Karpas-422 (cell line): ENCODE results near the gene SLC25A10. TPM values are rescaled to one million over a fixed set of nuclear protein-coding genes. Genes with fewer than 3 reads are reported as not detected.

Experiments
- DNase-seq: peaks from one replicate; pipeline ENCODE4 v3.0.0-alpha.2; 2015
- H2AFZ ChIP-seq: fragments of 200-600 bp; sonication (generic); 2 replicates; pipeline ENCODE4 v1.6.1; 2014; ENCODE audit warnings: antibody characterized with exemption, low read length, mixed read lengths
- H3K27ac ChIP-seq: fragments of 200-600 bp; sonication (generic); 2 replicates; pipeline ENCODE4 v1.5.1; 2014; ENCODE audit warnings: mild to moderate bottlenecking, low read length, moderate library complexity
- H3K27me3 ChIP-seq: fragments of 200-600 bp; sonication (generic); 2 replicates; pipeline ENCODE4 v1.6.1; 2014; ENCODE audit warnings: low read length, mixed read lengths
- H3K36me3 ChIP-seq: fragments of 200-600 bp; sonication (generic); 2 replicates; pipeline ENCODE4 v1.6.1; 2014; ENCODE audit warnings: low read length, mixed read lengths; ENCODE audit not compliant: insufficient read depth
- H3K4me1 ChIP-seq: fragments of 200-600 bp; sonication (generic); 2 replicates; pipeline ENCODE4 v1.6.1; 2014; ENCODE audit warnings: mild to moderate bottlenecking, low read length, mixed read lengths
- H3K4me2 ChIP-seq: fragments of 200-600 bp; sonication (generic); 2 replicates; pipeline ENCODE4 v1.6.1; 2014; ENCODE audit warnings: low read length, low read depth, mild to moderate bottlenecking; ENCODE audit not compliant: poor library complexity, severe bottlenecking
- H3K4me3 ChIP-seq: fragments of 200-600 bp; sonication (generic); 2 replicates; pipeline ENCODE4 v1.5.1; 2014; ENCODE audit warnings: mild to moderate bottlenecking, antibody characterized with exemption, low read length, mixed read lengths
- H3K79me2 ChIP-seq: fragments of 200-600 bp; sonication (generic); 2 replicates; pipeline ENCODE4 v1.6.1; 2014; ENCODE audit warnings: mild to moderate bottlenecking, low read length, mixed read lengths
- H3K9ac ChIP-seq: fragments of 200-600 bp; sonication (generic); 2 replicates; pipeline ENCODE4 v1.6.0; 2014; ENCODE audit warnings: low read length
- H3K9me2 ChIP-seq: fragments of 200-600 bp; sonication (generic), shearing (Covaris generic); replicated peaks from 2 replicates; pipeline ENCODE4 v1.6.0; 2014; ENCODE audit warnings: mild to moderate bottlenecking, low read length, moderate library complexity; ENCODE audit not compliant: insufficient read depth
- H3K9me3 ChIP-seq: fragments of 300-700, 200-600 bp; sonication (generic); 2 replicates; pipeline ENCODE4 v1.6.1; 2014; ENCODE audit warnings: low read length, mixed read lengths
- H4K20me1 ChIP-seq: fragments of 200-600 bp; sonication (generic); 2 replicates; pipeline ENCODE4 v1.6.1; 2014; ENCODE audit warnings: mild to moderate bottlenecking, antibody characterized with exemption, low read length, low read depth; ENCODE audit not compliant: insufficient read depth
- total RNA-seq: library from RNA; depleted of rRNA; stranded (reverse); fragments of >200 nt; shearing (Covaris generic); gene quantifications from 2 replicates; pipeline ENCODE4 v1.2.3, GENCODE V29; 2014; ENCODE audit warnings: low replicate concordance

SLC25A10 gene
- total RNA-seq, 1 experiment from 2014 or later: 8.6 TPM

DNA sequence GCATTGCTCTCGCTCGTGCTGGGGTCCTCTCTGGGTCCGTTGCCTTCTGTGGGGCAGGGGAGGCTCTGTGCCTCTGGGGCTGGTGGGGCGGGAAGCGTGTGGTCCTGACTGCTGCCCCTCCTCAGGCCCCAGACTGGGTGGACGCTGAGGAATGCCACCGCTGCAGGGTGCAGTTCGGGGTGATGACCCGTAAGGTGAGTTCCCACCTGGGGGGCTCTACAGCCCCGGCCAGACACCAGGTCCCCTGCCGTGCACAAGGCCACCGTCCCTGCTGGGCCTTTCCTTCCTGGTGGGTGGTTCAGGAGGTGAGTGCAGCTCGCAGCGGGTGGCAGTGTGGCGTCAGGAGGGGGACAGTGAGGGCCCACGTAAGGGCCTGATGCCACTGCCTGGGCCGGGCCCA lies 21.5 kb upstream of the SLC25A10 start:
- H3K4me3 ChIP-seq: no peak overlapping the region
- no peak overlapping the region for H3K4me2 ChIP-seq
- H3K9me2 ChIP-seq: no peaks in the 10 kb centered on the region
- peaks cover 19% of the 10 kb centered on the region for H3K79me2 ChIP-seq
- H3K27me3 ChIP-seq: no peaks in the 10 kb centered on the region
- no peak overlapping the region for H3K27ac ChIP-seq
- no peak overlapping the region for H2AFZ ChIP-seq
- DNase-seq: no peak
- H4K20me1 ChIP-seq: peaks cover 16% of the 10 kb centered on the region; the same call in 1 of the 2 replicates
- peaks cover 5% of the 10 kb centered on the region for H3K4me1 ChIP-seq
- H3K9me3 ChIP-seq: no peaks in the 10 kb centered on the region
- H3K36me3 ChIP-seq: peaks cover 14% of the 10 kb centered on the region; the same call in 1 of the 2 replicates
- H3K9ac ChIP-seq: no peak overlapping the region

DNA sequence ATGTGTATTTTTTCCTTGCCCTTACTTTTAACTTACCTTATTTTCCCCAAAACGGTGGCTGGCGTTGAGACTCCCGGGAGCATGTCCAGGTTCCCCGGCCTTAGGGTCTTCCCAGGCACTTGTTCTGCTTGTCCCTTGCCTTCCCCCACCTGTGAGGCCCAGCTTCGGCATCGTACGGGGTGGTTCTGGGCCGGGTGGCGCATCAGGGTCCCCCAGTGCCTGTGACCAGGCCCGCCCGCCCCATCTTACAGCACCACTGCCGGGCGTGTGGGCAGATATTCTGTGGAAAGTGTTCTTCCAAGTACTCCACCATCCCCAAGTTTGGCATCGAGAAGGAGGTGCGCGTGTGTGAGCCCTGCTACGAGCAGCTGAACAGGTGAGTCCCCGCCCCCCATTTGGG lies 20.9 kb upstream of the SLC25A10 start:
- no peak overlapping the region for H2AFZ ChIP-seq

DNA sequence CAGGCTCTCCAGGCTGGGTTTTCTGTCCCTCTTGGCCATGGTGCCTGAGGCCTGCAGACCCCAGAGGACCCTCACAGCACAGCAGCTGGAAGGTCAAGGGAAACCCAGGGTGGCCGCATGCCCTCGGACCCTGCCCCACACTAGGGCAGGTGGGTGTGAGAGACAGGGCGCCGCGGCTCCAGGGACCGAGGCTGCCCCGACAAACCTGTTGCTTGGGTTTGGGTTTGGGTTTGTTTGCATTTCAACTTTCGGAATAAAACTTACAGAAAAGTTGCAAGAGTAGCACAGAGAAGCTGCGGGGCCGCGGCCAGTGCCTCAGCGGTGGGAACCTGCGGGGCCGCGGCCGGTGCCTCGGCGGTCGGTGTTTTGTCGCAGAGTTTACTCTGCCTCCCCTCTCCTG lies 20.5 kb upstream of the SLC25A10 start:
- Histone ChIP-seq H3K9me3 (no peaks in the 10 kb centered on the region), H3K9ac (no peak overlapping the region), H3K36me3 (peaks cover 5% of the 10 kb centered on the region; the same call in 1 of the 2 replicates), H3K9me2 (no peaks in the 10 kb centered on the region), H3K27me3 (no peaks in the 10 kb centered on the region), H3K4me2 (no peak overlapping the region), H3K4me3 (no peak overlapping the region), H3K27ac (no peak overlapping the region), H4K20me1 (peaks cover 8% of the 10 kb centered on the region; the same call in 1 of the 2 replicates), H3K79me2 (peaks cover 9% of the 10 kb centered on the region), H3K4me1 (no peaks in the 10 kb centered on the region), H2AFZ (no peak overlapping the region)
- no peak for DNase-seq

More for the DNA sequence above, 20.9 kb upstream of the SLC25A10 start:
- Histone ChIP-seq H3K36me3 (peaks cover 7% of the 10 kb centered on the region; the same call in 1 of the 2 replicates), H3K4me1 (no peaks in the 10 kb centered on the region), H3K79me2 (peaks cover 12% of the 10 kb centered on the region), H4K20me1 (peaks cover 10% of the 10 kb centered on the region; the same call in 1 of the 2 replicates), H3K27ac (no peak overlapping the region), H3K9me2 (no peaks in the 10 kb centered on the region), H3K27me3 (no peaks in the 10 kb centered on the region), H3K9ac (no peak overlapping the region), H3K4me2 (no peak overlapping the region), H3K4me3 (no peak overlapping the region), H3K9me3 (no peaks in the 10 kb centered on the region)
- DNase-seq: no peak

GRCh38 chr17:81693509-81694210 lies 18.4 kb upstream of the SLC25A10 start:
- H3K27me3 ChIP-seq: no peaks in the 10 kb centered on the region
- H3K9me2 ChIP-seq: no peaks in the 10 kb centered on the region
- no peak overlapping the region for H3K4me2 ChIP-seq
- no peak for DNase-seq
- peaks cover 8% of the 10 kb centered on the region; the same call in 1 of the 2 replicates for H4K20me1 ChIP-seq
- no peak overlapping the region for H2AFZ ChIP-seq
- no peaks in the 10 kb centered on the region for H3K4me1 ChIP-seq
- peaks cover 2% of the 10 kb centered on the region; the same call in 1 of the 2 replicates for H3K79me2 ChIP-seq
- H3K4me3 ChIP-seq: no peak overlapping the region
- no peaks in the 10 kb centered on the region for H3K9me3 ChIP-seq
- no peak overlapping the region for H3K9ac ChIP-seq
- H3K36me3 ChIP-seq: peaks cover 6% of the 10 kb centered on the region; the same call in 1 of the 2 replicates
- no peak overlapping the region for H3K27ac ChIP-seq

DNA sequence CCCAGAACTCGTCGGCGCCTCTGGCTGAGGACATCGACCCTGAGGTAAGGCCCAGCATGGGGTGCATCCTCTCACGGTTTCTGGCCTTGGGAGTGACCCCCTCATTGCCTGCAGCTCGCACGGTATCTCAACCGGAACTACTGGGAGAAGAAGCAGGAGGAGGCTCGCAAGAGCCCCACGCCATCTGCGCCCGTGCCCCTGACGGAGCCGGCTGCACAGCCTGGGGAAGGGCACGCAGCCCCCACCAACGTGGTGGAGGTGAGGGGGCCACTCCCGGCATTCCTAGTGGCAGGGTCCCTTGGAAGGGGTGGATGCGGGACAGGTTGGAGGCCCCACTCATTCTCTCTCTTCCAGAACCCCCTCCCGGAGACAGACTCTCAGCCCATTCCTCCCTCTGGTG lies 17.3 kb upstream of the SLC25A10 start:
- Histone ChIP-seq H3K9ac (no peak overlapping the region), H3K9me3 (no peaks in the 10 kb centered on the region), H3K27ac (no peak overlapping the region), H2AFZ (no peak overlapping the region), H3K79me2 (peaks cover 8% of the 10 kb centered on the region), H3K9me2 (no peaks in the 10 kb centered on the region), H3K4me2 (no peak overlapping the region), H4K20me1 (peaks cover 8% of the 10 kb centered on the region; the same call in 1 of the 2 replicates), H3K36me3 (peaks cover 11% of the 10 kb centered on the region; the same call in 1 of the 2 replicates), H3K4me3 (no peak overlapping the region), H3K27me3 (no peaks in the 10 kb centered on the region), H3K4me1 (no peaks in the 10 kb centered on the region)
- DNase-seq: no peak

DNA sequence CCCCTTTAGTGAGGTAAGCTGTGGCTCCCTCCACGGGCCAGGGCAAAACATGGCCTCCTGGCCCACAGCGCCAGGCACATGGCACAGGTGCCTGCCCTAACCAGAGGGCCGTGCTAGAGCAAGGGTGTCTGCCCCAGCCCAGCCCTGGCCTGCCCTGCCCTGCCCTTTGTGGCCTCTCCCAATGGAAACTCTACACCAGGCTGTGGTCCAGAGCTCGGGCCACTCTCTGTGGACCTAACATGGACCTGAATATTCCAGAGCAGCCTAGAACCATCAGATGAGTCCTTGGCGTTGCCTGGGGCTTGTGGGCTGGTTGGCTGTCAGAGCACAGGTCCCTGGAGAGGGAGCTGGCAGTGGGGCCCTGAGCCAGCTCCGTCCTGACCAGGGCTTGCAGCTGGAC lies 16.9 kb upstream of the SLC25A10 start:
- Histone ChIP-seq H3K4me3 (no peak overlapping the region), H2AFZ (no peak overlapping the region), H3K27ac (no peak overlapping the region), H3K79me2 (peaks cover 8% of the 10 kb centered on the region), H3K4me1 (no peaks in the 10 kb centered on the region), H3K9me2 (no peaks in the 10 kb centered on the region), H4K20me1 (peaks cover 8% of the 10 kb centered on the region; the same call in 1 of the 2 replicates), H3K36me3 (peaks cover 11% of the 10 kb centered on the region; the same call in 1 of the 2 replicates), H3K4me2 (no peak overlapping the region), H3K9ac (no peak overlapping the region), H3K27me3 (no peaks in the 10 kb centered on the region), H3K9me3 (no peaks in the 10 kb centered on the region)
- no peak for DNase-seq

DNA sequence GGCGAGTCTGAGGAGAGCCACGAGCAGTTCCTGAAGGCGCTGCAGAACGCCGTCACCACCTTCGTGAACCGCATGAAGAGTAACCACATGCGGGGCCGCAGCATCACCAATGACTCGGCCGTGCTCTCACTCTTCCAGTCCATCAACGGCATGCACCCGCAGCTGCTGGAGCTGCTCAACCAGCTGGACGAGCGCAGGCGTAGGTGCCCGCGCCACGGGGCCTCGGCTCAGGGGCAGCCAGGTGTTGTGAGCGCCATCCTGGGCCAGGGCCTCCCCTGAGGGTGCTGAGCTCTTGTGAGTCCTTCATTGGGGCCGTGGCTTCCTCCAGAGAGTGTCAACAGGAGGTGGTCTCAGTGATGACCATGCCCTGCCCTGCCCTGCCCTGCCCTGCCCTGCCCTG lies 16.3 kb upstream of the SLC25A10 start:
- peaks cover 11% of the 10 kb centered on the region; the same call in 1 of the 2 replicates for H3K36me3 ChIP-seq
- H3K27me3 ChIP-seq: no peaks in the 10 kb centered on the region
- no peak overlapping the region for H3K9ac ChIP-seq
- no peak overlapping the region for H3K27ac ChIP-seq
- peaks cover 10% of the 10 kb centered on the region for H4K20me1 ChIP-seq
- DNase-seq: no peak
- no peak overlapping the region for H3K4me3 ChIP-seq
- H3K4me1 ChIP-seq: peaks cover 3% of the 10 kb centered on the region
- H3K9me3 ChIP-seq: no peaks in the 10 kb centered on the region
- H2AFZ ChIP-seq: no peak overlapping the region
- H3K4me2 ChIP-seq: no peak overlapping the region
- peaks cover 11% of the 10 kb centered on the region for H3K79me2 ChIP-seq
- H3K9me2 ChIP-seq: no peaks in the 10 kb centered on the region

- Histone ChIP-seq H3K9me3 (no peaks in the 10 kb centered on the region), H3K36me3 (peaks cover 11% of the 10 kb centered on the region; the same call in 1 of the 2 replicates), H3K79me2 (peaks cover 17% of the 10 kb centered on the region), H3K27me3 (no peaks in the 10 kb centered on the region), H3K9me2 (no peaks in the 10 kb centered on the region), H3K27ac (no peak overlapping the region), H2AFZ (no peak overlapping the region), H3K4me1 (peaks cover 9% of the 10 kb centered on the region), H3K9ac (no peak overlapping the region), H4K20me1 (peaks cover 14% of the 10 kb centered on the region), H3K4me3 (no peak overlapping the region), H3K4me2 (no peak overlapping the region)
- DNase-seq: no peak
These were observed 15.7 kb upstream of the SLC25A10 start for GRCh38 chr17:81696218-81696941.
